ENCODE results near the gene HOXC11.

Gene HOXC11

GRCh38 chr12:53930591-53931255 is 42.2 kb upstream of the HOXC11 start:
- no peak for DNase-seq (ENCODE audit: low read depth)
- TF ChIP-seq, protein P1, sequence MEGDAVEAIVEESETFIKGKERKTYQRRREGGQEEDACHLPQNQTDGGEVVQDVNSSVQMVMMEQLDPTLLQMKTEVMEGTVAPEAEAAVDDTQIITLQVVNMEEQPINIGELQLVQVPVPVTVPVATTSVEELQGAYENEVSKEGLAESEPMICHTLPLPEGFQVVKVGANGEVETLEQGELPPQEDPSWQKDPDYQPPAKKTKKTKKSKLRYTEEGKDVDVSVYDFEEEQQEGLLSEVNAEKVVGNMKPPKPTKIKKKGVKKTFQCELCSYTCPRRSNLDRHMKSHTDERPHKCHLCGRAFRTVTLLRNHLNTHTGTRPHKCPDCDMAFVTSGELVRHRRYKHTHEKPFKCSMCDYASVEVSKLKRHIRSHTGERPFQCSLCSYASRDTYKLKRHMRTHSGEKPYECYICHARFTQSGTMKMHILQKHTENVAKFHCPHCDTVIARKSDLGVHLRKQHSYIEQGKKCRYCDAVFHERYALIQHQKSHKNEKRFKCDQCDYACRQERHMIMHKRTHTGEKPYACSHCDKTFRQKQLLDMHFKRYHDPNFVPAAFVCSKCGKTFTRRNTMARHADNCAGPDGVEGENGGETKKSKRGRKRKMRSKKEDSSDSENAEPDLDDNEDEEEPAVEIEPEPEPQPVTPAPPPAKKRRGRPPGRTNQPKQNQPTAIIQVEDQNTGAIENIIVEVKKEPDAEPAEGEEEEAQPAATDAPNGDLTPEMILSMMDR (IDR thresholded peaks at IDR 0.05; ENCODE audit: low read depth, low read length, missing control alignments), result no peak
- H3K4me3 ChIP-seq (ENCODE audit: low read depth, low read length), result no peak overlapping the region
- in situ Hi-C loops (cut with HindIII; ENCODE audit: low sequenced_read_pairs), result no loop called here

GRCh38 chr12:53931844-53932581 is 40.9 kb upstream of the HOXC11 start:
- in situ Hi-C loops (cut with HindIII; ENCODE audit: low sequenced_read_pairs), result no loop called here
- no peak for DNase-seq (ENCODE audit: low read depth)
- TF ChIP-seq, protein P1 (IDR thresholded peaks at IDR 0.05; ENCODE audit: low read depth, low read length, missing control alignments), result no peak
- H3K4me3 ChIP-seq (ENCODE audit: low read depth, low read length), result no peak overlapping the region

DNA sequence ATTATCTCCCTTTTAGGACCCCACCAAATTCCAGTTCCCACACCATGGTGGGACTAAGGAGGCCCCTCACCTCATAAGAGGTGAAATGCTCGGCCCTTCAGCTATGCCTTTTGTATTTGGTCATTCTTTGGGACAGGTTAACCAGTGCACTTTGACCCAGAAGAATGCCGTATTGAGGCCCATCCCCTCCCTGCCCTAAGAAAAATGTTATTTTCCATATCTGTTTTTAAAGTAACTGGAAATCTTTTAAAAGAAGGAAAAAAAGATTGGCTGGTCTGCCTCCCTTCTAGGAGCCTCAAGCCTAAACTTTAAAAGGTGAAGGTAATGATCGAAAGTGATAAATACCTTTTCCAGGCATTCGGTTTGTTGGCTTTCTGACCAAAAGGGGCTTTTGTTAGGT is 40.0 kb upstream of the HOXC11 start:
- no peak for DNase-seq (ENCODE audit: low read depth)
- in situ Hi-C loops (cut with HindIII; ENCODE audit: low sequenced_read_pairs), result no loop called here
- H3K4me3 ChIP-seq (ENCODE audit: low read depth, low read length), result no peak overlapping the region
- TF ChIP-seq, protein P1 (IDR thresholded peaks at IDR 0.05; ENCODE audit: low read depth, low read length, missing control alignments), result no peak

- no peak overlapping the region for H3K4me3 ChIP-seq (ENCODE audit: low read depth, low read length)
- TF ChIP-seq, protein P1 (IDR thresholded peaks at IDR 0.05; ENCODE audit: low read depth, low read length, missing control alignments), result no peak
- DNase-seq (ENCODE audit: low read depth), result no peak
- in situ Hi-C loops (cut with HindIII; ENCODE audit: low sequenced_read_pairs), result no loop called here
These were observed 37.3 kb upstream of the HOXC11 start for GRCh38 chr12:53935383-53936341.

- no peak for DNase-seq (ENCODE audit: low read depth)
- TF ChIP-seq, protein P1 (IDR thresholded peaks at IDR 0.05; ENCODE audit: low read depth, low read length, missing control alignments), result no peak
- in situ Hi-C loops (cut with HindIII; ENCODE audit: low sequenced_read_pairs), result no loop called here
- no peak overlapping the region for H3K4me3 ChIP-seq (ENCODE audit: low read depth, low read length)
These were observed 35.8 kb upstream of the HOXC11 start for GRCh38 chr12:53937099-53937498.

All from astrocyte of the cerebellum (primary cell).